ENCODE measurements around the gene FHL2. TPM values are rescaled to one million over a fixed set of nuclear protein-coding genes. Genes with fewer than 3 reads are reported as not detected.

Gene FHL2
- total RNA-seq, 1 experiment from 2014 or later: 21.1 TPM

DNA sequence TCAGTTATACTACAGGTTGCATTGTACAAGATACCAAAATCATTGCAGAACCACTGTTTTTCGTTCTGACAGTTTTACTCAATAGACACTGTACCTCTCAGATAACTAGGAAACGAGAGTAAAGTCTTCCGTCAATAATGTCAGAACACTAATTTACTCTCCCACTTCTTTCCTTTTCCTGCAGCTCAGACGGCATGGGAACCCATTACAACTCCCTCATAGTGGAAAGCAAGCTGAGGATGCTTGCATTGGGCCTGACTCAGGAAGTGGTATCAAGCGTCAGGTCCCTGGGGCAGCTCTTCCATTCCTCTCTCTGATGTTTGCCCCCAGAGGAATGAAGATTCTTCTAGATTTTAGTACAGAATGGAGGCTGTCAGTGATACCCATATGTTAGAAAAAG lies 23.9 kb upstream of the FHL2 start (continued):
- TF ChIP-seq, protein P1, sequence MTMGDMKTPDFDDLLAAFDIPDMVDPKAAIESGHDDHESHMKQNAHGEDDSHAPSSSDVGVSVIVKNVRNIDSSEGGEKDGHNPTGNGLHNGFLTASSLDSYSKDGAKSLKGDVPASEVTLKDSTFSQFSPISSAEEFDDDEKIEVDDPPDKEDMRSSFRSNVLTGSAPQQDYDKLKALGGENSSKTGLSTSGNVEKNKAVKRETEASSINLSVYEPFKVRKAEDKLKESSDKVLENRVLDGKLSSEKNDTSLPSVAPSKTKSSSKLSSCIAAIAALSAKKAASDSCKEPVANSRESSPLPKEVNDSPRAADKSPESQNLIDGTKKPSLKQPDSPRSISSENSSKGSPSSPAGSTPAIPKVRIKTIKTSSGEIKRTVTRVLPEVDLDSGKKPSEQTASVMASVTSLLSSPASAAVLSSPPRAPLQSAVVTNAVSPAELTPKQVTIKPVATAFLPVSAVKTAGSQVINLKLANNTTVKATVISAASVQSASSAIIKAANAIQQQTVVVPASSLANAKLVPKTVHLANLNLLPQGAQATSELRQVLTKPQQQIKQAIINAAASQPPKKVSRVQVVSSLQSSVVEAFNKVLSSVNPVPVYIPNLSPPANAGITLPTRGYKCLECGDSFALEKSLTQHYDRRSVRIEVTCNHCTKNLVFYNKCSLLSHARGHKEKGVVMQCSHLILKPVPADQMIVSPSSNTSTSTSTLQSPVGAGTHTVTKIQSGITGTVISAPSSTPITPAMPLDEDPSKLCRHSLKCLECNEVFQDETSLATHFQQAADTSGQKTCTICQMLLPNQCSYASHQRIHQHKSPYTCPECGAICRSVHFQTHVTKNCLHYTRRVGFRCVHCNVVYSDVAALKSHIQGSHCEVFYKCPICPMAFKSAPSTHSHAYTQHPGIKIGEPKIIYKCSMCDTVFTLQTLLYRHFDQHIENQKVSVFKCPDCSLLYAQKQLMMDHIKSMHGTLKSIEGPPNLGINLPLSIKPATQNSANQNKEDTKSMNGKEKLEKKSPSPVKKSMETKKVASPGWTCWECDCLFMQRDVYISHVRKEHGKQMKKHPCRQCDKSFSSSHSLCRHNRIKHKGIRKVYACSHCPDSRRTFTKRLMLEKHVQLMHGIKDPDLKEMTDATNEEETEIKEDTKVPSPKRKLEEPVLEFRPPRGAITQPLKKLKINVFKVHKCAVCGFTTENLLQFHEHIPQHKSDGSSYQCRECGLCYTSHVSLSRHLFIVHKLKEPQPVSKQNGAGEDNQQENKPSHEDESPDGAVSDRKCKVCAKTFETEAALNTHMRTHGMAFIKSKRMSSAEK (CRISPR knock-in tag; IDR thresholded peaks at IDR 0.05; ENCODE audit: borderline replicate concordance): no peak
- TF ChIP-seq, protein P2, sequence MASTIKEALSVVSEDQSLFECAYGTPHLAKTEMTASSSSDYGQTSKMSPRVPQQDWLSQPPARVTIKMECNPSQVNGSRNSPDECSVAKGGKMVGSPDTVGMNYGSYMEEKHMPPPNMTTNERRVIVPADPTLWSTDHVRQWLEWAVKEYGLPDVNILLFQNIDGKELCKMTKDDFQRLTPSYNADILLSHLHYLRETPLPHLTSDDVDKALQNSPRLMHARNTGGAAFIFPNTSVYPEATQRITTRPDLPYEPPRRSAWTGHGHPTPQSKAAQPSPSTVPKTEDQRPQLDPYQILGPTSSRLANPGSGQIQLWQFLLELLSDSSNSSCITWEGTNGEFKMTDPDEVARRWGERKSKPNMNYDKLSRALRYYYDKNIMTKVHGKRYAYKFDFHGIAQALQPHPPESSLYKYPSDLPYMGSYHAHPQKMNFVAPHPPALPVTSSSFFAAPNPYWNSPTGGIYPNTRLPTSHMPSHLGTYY (CRISPR knock-in tag; IDR thresholded peaks at IDR 0.05): no peak
- TF ChIP-seq, protein P3, sequence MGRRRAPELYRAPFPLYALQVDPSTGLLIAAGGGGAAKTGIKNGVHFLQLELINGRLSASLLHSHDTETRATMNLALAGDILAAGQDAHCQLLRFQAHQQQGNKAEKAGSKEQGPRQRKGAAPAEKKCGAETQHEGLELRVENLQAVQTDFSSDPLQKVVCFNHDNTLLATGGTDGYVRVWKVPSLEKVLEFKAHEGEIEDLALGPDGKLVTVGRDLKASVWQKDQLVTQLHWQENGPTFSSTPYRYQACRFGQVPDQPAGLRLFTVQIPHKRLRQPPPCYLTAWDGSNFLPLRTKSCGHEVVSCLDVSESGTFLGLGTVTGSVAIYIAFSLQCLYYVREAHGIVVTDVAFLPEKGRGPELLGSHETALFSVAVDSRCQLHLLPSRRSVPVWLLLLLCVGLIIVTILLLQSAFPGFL (CRISPR knock-in tag; IDR thresholded peaks at IDR 0.05; ENCODE audit: borderline replicate concordance): no peak
- TF ChIP-seq, protein P4, sequence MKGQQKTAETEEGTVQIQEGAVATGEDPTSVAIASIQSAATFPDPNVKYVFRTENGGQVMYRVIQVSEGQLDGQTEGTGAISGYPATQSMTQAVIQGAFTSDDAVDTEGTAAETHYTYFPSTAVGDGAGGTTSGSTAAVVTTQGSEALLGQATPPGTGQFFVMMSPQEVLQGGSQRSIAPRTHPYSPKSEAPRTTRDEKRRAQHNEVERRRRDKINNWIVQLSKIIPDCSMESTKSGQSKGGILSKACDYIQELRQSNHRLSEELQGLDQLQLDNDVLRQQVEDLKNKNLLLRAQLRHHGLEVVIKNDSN (CRISPR knock-in tag; IDR thresholded peaks at IDR 0.05): no peak
- TF ChIP-seq GRHL2 (CRISPR knock-in tag; IDR thresholded peaks at IDR 0.05; ENCODE audit: insufficient replicate concordance, severe bottlenecking): no peak
- TF ChIP-seq, protein P5, sequence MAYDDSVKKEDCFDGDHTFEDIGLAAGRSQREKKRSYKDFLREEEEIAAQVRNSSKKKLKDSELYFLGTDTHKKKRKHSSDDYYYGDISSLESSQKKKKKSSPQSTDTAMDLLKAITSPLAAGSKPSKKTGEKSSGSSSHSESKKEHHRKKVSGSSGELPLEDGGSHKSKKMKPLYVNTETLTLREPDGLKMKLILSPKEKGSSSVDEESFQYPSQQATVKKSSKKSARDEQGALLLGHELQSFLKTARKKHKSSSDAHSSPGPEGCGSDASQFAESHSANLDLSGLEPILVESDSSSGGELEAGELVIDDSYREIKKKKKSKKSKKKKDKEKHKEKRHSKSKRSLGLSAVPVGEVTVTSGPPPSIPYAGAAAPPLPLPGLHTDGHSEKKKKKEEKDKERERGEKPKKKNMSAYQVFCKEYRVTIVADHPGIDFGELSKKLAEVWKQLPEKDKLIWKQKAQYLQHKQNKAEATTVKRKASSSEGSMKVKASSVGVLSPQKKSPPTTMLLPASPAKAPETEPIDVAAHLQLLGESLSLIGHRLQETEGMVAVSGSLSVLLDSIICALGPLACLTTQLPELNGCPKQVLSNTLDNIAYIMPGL (CRISPR knock-in tag; IDR thresholded peaks at IDR 0.05): no peak
- TF ChIP-seq NFYB (CRISPR knock-in tag; conservative IDR thresholded peaks at IDR 0.05; ENCODE audit: low read depth): no peak
- no peak for TF ChIP-seq NR3C1 (CRISPR knock-in tag; conservative IDR thresholded peaks at IDR 0.05; ENCODE audit: low read depth)

DNA sequence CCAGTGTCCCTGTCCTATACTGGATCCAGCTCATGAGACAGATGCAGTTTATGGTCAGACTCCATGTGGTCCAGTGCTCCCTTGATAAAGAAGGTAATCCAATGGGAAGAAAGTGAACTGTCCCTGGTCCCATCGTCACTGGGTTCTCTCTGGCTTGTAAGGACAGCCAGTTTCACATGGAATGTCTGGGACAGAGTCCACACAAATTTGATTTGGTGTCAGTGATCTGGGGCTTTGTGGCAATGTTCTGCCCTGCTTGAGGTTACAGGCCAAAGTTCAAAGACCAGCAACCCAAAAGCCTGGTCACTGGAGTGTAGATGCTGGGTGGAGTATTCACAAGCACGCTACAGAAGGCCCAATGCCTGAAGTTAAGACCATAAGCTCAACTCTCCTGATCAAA lies 22.2 kb upstream of the FHL2 start:
- CTCF ChIA-PET: interaction anchor here (1.5 kb wide), 1 partner anchor 17 kb away, joined by 3 read pairs; no protein-coding TSS in a partner anchor
- peaks cover 12% of the 10 kb centered on the region for H3K9me3 Mint-ChIP-seq

DNA sequence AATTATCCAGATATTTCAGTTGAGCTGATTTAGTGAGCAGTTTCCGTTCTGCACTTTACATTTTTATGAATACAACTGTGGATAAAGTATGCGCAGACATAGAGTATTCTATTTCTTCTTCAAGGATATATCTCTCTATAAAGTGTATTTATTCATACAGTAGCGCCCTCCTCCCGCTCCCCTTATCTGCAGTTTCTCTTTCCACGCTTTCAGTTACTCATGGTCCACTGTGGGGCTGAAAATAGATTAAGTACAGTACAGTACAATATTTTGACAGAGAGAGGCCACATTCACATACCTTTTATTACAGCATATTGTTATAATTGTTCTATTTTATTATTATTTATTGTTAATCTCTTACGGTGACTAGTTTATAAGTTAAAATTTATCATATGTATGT lies 19.7 kb upstream of the FHL2 start:
- ATAC-seq: no peak
- Mint-ChIP-seq H3K27ac (no peak overlapping the region), H3K27me3 (ENCODE audit: low read depth) (no peaks in the 10 kb centered on the region), H3K4me3 (no peak overlapping the region), H3K4me1 (no peaks in the 10 kb centered on the region), H3K9me3 (peaks cover 9% of the 10 kb centered on the region), H3K36me3 (no peaks in the 10 kb centered on the region)
- CTCF ChIA-PET: no interaction called here
- POLR2A ChIA-PET: no interaction called here
- DNase-seq (ENCODE audit: low spot score): no peak
- TF ChIP-seq FOXJ3 (CRISPR knock-in tag; IDR thresholded peaks at IDR 0.05; ENCODE audit: borderline replicate concordance): no peak
- no peak for TF ChIP-seq CBFB (CRISPR knock-in tag; IDR thresholded peaks at IDR 0.05; ENCODE audit: low read depth)
- TF ChIP-seq, protein P6, sequence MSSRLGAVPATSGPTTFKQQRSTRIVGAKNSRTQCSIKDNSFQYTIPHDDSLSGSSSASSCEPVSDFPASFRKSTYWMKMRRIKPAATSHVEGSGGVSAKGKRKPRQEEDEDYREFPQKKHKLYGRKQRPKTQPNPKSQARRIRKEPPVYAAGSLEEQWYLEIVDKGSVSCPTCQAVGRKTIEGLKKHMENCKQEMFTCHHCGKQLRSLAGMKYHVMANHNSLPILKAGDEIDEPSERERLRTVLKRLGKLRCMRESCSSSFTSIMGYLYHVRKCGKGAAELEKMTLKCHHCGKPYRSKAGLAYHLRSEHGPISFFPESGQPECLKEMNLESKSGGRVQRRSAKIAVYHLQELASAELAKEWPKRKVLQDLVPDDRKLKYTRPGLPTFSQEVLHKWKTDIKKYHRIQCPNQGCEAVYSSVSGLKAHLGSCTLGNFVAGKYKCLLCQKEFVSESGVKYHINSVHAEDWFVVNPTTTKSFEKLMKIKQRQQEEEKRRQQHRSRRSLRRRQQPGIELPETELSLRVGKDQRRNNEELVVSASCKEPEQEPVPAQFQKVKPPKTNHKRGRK (CRISPR knock-in tag; IDR thresholded peaks at IDR 0.05; ENCODE audit: borderline replicate concordance): no peak
- TF ChIP-seq FOXP1 (CRISPR knock-in tag; IDR thresholded peaks at IDR 0.05; ENCODE audit: borderline replicate concordance): no peak
- TF ChIP-seq NFE2L1 (CRISPR knock-in tag; IDR thresholded peaks at IDR 0.05): no peak
- TF ChIP-seq, protein P7, sequence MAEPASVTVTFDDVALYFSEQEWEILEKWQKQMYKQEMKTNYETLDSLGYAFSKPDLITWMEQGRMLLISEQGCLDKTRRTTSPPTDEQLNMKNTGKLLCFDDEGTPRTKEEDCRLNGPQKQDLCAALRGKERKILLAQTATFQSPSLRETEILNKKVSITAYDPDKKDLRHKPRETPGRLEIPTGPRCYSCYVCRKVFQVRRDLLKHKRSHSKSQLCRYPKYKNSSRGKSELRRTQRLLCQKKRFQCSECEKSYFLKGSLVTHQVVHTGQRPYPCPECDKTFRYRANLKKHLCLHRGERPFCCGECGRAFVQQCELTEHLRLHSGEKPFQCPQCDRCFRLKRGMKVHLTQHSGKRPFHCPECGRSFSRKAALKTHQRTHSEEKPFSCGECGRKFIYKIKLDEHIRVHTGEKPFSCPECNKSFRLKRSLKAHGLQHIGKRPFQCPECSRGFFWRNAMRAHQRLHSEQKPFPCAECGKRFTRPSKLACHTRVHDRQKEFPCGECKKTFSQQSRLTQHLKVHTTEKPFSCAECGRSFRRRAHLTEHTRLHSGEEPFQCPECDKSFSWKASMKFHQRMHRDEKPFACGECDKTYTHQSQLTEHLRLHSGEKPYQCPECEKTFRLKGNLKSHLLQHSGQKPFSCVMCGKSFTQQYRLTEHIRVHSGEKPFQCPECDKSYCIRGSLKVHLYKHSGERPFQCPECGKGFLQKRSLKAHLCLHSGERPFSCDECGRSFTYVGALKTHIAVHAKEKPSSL (CRISPR knock-in tag; conservative IDR thresholded peaks at IDR 0.05): no peak
- TF ChIP-seq NFYB (CRISPR knock-in tag; conservative IDR thresholded peaks at IDR 0.05; ENCODE audit: low read depth): no peak
- no peak for TF ChIP-seq ATF1 (CRISPR knock-in tag; IDR thresholded peaks at IDR 0.05)
- no peak for TF ChIP-seq ELF4 (CRISPR knock-in tag; IDR thresholded peaks at IDR 0.05; ENCODE audit: low read depth)

More for the DNA sequence above, 22.2 kb upstream of the FHL2 start:
- no peak for ATAC-seq
- Mint-ChIP-seq H3K4me1 (peaks cover 2% of the 10 kb centered on the region), H3K36me3 (no peaks in the 10 kb centered on the region), H3K27me3 (ENCODE audit: low read depth) (no peaks in the 10 kb centered on the region), H3K4me3 (no peak overlapping the region), H3K27ac (no peak overlapping the region)
- POLR2A ChIA-PET: no interaction called here
- DNase-seq (ENCODE audit: low spot score): no peak
- no peak for TF ChIP-seq ZNF121 (CRISPR knock-in tag; IDR thresholded peaks at IDR 0.05)
- TF ChIP-seq JAZF1 (CRISPR knock-in tag; IDR thresholded peaks at IDR 0.05): no peak

Data from WTC11 (cell line).